Fibroblast of pulmonary artery (primary cell): Measurements from ENCODE around the gene SBK3.

ENCODE experiments used
- DNase-seq: peaks from one replicate; pipeline ENCODE4 v3.0.0-alpha.2; 2010; ENCODE audit warnings: low read depth
- H3K4me3 ChIP-seq: replicated peaks from 2 replicates; pipeline ENCODE4 v1.5.1; 2011; ENCODE audit warnings: low read depth, mild to moderate bottlenecking, control low read depth, low read length, moderate library complexity
- TF ChIP-seq, protein P1 (sequence below): IDR thresholded peaks from 2 replicates; pipeline ENCODE4 v1.5.1; 2011; ENCODE audit warnings: mild to moderate bottlenecking, control low read depth, low read length, inconsistent platforms; ENCODE audit errors: missing control alignments

The SBK3 gene

DNA sequence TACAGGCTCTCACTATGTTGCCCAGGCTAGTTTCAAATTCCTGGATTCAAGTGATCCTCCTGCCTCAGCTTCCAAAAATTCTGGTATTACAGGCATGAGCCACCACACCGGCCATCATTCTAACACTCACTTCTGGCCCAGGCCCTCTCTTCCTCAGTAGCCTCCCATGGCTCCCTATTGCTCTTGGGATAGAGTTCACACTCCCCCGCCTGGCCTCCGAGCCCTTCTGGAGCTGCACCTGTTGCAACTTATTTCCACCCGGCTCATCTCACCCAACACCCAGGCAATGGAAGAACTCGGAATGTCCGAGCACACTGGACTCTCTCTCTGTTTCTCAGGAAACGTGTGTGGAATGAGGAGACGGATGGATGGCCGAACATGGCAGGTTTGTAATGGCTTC is 9.0 kb upstream of the SBK3 start:
- no peak overlapping the region for H3K4me3 ChIP-seq
- no peak for DNase-seq
- TF ChIP-seq, protein P1, sequence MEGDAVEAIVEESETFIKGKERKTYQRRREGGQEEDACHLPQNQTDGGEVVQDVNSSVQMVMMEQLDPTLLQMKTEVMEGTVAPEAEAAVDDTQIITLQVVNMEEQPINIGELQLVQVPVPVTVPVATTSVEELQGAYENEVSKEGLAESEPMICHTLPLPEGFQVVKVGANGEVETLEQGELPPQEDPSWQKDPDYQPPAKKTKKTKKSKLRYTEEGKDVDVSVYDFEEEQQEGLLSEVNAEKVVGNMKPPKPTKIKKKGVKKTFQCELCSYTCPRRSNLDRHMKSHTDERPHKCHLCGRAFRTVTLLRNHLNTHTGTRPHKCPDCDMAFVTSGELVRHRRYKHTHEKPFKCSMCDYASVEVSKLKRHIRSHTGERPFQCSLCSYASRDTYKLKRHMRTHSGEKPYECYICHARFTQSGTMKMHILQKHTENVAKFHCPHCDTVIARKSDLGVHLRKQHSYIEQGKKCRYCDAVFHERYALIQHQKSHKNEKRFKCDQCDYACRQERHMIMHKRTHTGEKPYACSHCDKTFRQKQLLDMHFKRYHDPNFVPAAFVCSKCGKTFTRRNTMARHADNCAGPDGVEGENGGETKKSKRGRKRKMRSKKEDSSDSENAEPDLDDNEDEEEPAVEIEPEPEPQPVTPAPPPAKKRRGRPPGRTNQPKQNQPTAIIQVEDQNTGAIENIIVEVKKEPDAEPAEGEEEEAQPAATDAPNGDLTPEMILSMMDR: no peak

DNA sequence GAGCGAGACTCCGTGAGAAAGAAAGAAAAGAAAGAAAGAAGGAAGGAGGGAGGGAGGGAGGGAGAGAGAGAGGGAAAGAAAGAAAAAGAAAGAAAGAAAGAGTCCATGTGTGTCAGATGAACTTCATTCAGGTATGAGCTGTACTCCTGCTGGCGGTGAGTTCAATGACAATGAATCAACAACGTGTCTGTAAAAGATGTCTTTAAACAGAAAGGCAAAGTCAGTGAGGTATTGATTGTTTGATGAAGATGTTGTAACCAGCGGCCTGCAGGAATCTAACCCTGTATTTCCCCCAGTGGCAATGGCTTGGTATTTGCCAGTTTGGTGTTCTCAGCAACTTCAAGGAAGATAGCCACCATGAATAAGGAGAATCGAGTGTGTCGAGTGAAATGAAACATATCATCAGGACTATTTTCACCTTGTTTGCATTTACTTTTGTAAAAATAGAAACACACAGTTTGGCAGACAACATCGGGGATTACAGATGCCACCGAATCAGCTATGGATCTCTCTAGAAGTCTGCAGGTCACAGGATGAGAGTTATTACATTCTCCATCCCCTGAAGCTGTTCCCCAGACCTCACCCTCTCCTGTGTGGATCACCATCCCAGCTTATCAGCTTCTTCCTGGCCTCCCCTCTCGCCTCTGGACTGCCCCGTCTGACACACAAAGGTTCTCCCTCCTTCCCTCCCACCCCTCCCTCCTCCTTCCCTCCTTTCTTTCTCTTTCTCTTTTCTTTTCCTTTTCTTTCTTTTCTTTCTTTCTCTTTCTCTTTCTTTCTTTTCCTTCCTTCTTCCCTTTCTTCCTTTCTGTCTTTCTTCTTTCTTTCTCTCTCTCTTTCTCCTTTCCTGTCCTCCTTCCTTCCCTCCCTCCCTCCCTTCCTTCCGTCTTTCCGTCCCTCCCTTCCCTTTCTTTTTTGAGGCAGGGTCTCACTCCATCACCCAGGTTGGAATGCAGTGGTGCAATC is 8.2 kb upstream of the SBK3 start:
- DNase-seq: no peak
- TF ChIP-seq, protein P1: no peak
- H3K4me3 ChIP-seq: no peak overlapping the region

DNA sequence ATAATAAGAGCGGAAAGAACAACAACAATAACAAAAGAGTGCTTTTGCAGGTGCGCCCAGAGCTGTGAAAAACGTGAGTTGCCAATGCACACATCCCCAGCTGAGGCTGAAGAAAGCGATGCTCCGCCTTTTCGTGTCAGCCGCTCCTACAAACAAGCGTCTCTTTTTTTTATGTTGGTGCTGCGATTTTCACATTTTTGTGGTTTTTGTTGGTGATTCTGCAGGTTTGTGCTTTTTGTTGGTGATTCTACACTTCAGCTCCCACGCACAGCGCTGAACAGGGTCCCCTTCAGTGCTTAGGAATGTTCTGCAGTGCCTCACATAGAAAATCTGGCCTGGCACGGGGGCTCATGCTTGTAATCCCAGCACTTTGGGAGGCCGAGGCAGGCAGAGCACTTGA is 7.3 kb upstream of the SBK3 start:
- H3K4me3 ChIP-seq: no peak overlapping the region
- TF ChIP-seq, protein P1: no peak

DNA sequence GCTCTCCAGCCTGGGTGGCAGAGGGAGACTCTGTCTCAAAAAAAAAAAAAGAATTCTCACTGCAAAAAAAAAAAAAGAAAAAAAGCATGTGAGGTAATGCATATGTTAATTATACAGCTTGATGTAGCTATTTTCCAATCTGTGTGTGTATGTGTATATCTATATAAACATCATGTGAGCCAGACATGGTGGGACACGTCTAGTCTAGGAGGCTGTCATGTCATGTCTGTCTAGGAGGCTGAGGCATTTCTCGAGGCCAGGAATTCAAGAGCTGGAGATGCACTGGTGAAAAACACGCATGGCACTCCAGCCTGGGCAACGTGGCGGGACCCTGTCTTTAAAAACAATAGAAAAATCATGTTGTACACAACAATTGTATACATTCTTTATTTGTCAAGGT is 6.9 kb upstream of the SBK3 start:
- no peak overlapping the region for H3K4me3 ChIP-seq
- TF ChIP-seq, protein P1: no peak
- DNase-seq: no peak

More for the DNA sequence above, 7.3 kb upstream of the SBK3 start:
- DNase-seq: peak; percentile 87

DNA sequence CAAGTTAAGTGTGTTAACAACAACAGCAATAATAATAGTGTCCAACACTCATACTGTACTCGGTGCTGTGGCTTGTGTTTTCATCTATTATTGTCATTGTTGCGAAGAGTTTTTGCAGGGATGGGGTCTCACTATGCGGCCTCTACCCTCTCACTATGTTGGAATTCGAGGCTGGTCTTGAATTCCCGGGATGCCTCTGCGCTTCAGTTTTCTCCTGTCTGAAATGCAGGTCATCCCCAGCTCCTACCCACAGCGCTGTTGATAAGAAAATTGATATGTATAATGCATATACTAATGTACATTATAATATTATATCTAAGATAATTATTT is 4.9 kb upstream of the SBK3 start:
- H3K4me3 ChIP-seq: no peak overlapping the region
- TF ChIP-seq, protein P1: no peak
- DNase-seq: no peak

DNA sequence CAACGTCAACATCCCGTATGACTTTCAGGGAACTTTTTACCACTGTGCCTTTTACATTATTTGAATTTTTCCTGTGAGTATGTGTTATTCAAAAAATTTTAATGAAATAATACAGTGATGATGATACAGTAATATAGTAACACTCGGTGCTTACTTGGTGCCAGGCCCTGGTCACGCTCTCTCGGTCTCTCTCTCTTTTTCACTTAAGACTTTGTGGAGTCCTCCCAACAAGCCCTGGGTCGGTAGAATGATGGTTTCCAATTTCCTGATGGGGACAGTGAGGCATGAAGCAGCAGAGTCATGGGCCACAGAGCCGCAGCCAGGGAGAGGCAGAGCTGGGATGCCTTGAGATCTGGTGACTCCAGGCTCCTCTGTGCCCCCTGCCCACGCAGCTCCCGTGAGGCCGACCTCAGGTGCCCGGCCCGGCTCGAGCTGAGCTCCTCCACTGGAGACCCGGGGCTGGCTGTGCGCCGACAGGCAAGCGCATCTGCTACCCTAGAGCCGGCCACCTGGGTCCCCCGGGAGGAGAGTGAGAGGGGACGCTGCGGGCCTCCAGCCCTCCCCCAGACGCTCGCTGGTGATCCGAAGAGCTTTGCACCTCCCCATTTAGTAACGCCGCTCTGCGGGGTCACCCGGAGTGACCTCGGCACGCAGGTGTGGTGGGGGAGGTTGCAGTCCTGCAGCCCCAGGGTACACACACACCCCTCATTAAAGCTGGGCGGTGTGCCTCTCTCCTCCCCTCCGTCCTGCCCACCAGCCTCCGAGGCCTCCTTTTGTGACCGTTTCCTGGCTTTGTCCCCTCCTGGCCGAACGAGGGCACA is 4.4 kb upstream of the SBK3 start:
- peak overlapping the region; percentile 12 for H3K4me3 ChIP-seq
- peak; percentile 83 for DNase-seq
- TF ChIP-seq, protein P1: no peak
